Kidney (tissue), 14 donors: ENCODE measurements around the gene INPP5D. TPM values are rescaled to one million over a fixed set of nuclear protein-coding genes. Genes with fewer than 3 reads are reported as not detected.

Source experiments
- DNase-seq, 5 donors: peaks; one replicate each; pipeline ENCODE4 v3.0.0-alpha.2; 2013 to 2020
- FAIRE-seq: peaks from 2 replicates; lab custom pipeline; 2012; peaks lifted over from hg19 to GRCh38; lab: Jason Lieb, UNC
- H3K27ac ChIP-seq, 2 donors: one replicate each; pipeline ENCODE4 v1.7.0; 2013; ENCODE audit warnings: low read depth in 2 of 2, low read length in 2 of 2, inconsistent platforms in 1 of 2
- H3K27me3 ChIP-seq: one replicate; pipeline ENCODE4 v1.7.1; 2013; ENCODE audit warnings: low read length, inconsistent platforms; ENCODE audit not compliant: control insufficient read depth, insufficient read depth
- H3K36me3 ChIP-seq, 3 donors: one replicate each; pipeline versions ENCODE4 v1.7.0 to v1.7.1; 2013; ENCODE audit warnings: low read length in 3 of 3, control low read depth in 1 of 3, inconsistent platforms in 1 of 3; ENCODE audit not compliant: insufficient read depth in 3 of 3, control insufficient read depth in 2 of 3
- H3K4me1 ChIP-seq, 3 donors: one replicate each; pipeline versions ENCODE4 v1.7.0 to v1.7.1; 2013; ENCODE audit warnings: low read length in 3 of 3, inconsistent platforms in 1 of 3, low read depth in 1 of 3; ENCODE audit not compliant: control insufficient read depth in 2 of 3, insufficient read depth in 2 of 3
- H3K4me3 ChIP-seq, 3 donors: one replicate each; pipeline versions ENCODE4 v1.7.0 to v1.8.1; 2013; ENCODE audit warnings: low read length in 3 of 3, control low read depth in 1 of 3, inconsistent platforms in 1 of 3
- H3K9ac ChIP-seq, 3 donors: one replicate each; pipeline versions ENCODE4 v1.7.0 to v1.7.1; 2013; ENCODE audit warnings: low read length in 3 of 3, control low read depth in 1 of 3, inconsistent platforms in 1 of 3
- H3K9me3 ChIP-seq, 3 donors: one replicate each; pipeline versions ENCODE4 v1.7.0 to v1.7.1; 2013; ENCODE audit warnings: low read length in 3 of 3, control low read depth in 1 of 3, inconsistent platforms in 1 of 3; ENCODE audit not compliant: control insufficient read depth in 2 of 3, insufficient read depth in 1 of 3
- intact Hi-C: fragments of 100-400 bp; cut with DNase I; formaldehyde crosslinking; loops from one replicate; pipeline ENCODE4 v1.11.1; 2022
- polyA plus RNA-seq: library from polyadenylated mRNA; stranded (reverse); fragments of 350-450 nt; fragmentation: Illumina TruSeq; extraction: RNeasy Lipid Tissue Mini Kit (QIAGEN cat#74804); gene quantifications from one replicate; pipeline ENCODE4 v1.2.3, GENCODE V29; 2014; ENCODE audit warnings: low read depth, low replicate concordance; ENCODE audit not compliant: insufficient read depth
- total RNA-seq: library from RNA; stranded (reverse); fragmentation: NEBNext Ultra II Directional; extraction: Animal tissue kit (Norgen Biotek cat#: 25700); gene quantifications from one replicate; pipeline ENCODE4 v1.2.1, GENCODE V29; 2021
- TF ChIP-seq, protein P1 (sequence below): IDR thresholded peaks from 3 replicates; pipeline ENCODE4 v1.5.1; 2012; ENCODE audit warnings: mild to moderate bottlenecking, moderate library complexity, borderline replicate concordance; ENCODE audit not compliant: insufficient read depth; ENCODE audit errors: extremely low read depth
- donor health status: control.
- donor health status: control.
- donor health status: control.
- donor health status: control.
- donor health status: control.
- donor health status: DM: yes; HTN: yes; CAD: no.
- donor health status: Normal renal cell carcinoma (clear cell type).

The INPP5D gene
- total and polyA plus RNA-seq, 2 donors from 2014 or later, result 2.6 to 29.6 TPM

DNA sequence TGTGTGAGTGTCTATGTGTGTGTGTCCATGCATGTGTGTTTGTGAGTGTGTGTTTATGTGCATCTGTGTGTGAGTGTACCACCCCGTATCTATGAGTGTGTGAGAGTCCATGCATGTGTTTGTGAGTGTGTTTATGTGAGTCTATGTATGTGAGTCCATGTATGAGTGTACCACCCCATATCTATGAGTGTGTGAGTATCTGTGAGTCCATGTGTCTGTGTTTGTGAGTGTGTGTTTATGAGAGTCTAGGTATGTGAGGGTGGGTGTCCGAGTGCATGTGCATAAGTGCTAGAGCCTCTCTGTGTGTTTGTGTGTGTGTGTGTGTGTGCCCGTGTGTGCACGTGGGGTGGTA, 105.4 kb downstream of the INPP5D start:
- FAIRE-seq, result no peak
- no peaks in the 10 kb centered on the region for H3K36me3 ChIP-seq
- peaks cover 0 to 3% (median 0%) of the 10 kb centered on the region in 3 donors for H3K4me1 ChIP-seq
- H3K9me3 ChIP-seq, result no peaks in the 10 kb centered on the region
- TF ChIP-seq, protein P1, sequence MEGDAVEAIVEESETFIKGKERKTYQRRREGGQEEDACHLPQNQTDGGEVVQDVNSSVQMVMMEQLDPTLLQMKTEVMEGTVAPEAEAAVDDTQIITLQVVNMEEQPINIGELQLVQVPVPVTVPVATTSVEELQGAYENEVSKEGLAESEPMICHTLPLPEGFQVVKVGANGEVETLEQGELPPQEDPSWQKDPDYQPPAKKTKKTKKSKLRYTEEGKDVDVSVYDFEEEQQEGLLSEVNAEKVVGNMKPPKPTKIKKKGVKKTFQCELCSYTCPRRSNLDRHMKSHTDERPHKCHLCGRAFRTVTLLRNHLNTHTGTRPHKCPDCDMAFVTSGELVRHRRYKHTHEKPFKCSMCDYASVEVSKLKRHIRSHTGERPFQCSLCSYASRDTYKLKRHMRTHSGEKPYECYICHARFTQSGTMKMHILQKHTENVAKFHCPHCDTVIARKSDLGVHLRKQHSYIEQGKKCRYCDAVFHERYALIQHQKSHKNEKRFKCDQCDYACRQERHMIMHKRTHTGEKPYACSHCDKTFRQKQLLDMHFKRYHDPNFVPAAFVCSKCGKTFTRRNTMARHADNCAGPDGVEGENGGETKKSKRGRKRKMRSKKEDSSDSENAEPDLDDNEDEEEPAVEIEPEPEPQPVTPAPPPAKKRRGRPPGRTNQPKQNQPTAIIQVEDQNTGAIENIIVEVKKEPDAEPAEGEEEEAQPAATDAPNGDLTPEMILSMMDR, result no peak
- no peak overlapping the region for H3K27ac ChIP-seq
- H3K4me3 ChIP-seq, result no peak overlapping the region
- no peaks in the 10 kb centered on the region for H3K27me3 ChIP-seq
- intact Hi-C loops, result no loop called here
- no peak for DNase-seq
- H3K9ac ChIP-seq, result no peak overlapping the region

DNA sequence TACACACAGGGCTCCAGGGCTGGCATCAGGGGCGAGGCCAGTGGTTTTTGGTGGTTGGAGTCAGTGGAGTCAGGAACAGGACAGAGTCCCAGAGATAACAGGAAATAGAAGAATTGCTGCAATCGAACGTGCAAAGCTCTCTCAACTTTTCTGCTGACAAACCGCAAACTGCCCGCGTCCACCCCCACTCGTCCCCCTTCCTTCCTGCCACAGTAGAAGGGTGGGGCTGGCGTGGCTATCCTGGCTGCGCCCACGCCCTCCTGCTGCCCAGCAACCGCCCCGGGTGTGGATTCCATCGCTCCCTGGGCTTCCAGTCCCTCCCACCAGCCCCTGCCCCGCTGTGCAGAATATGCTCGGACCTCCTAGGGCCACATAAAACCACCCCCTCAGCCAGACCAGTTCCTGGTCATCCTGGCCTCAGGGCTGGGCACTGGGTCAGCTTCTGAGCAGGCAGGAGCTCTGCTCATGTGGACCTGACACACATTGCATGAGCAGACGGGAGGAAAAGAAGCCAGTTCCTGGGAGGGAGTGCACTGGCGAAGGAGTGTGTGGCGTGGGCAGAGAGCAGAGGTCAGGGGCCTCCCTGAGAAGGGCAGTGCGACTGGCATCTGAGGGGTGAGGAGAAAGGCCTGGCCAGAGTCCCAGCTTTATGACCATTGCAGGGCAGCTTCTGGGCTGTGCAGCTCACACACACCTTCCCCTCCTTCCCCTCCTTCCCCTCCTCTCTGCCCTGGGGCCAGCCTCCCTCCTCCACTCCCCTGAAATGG, 105.9 kb downstream of the INPP5D start:
- intact Hi-C loops, result no loop called here
- DNase-seq (peak; percentile 9 to 84 (median 28)), FAIRE-seq (no peak)
- Histone ChIP-seq H3K27ac (no peak overlapping the region), H3K9ac (no peak overlapping the region), H3K27me3 (no peaks in the 10 kb centered on the region), H3K4me1 (peaks cover 0 to 3% (median 0%) of the 10 kb centered on the region in 3 donors), H3K9me3 (no peaks in the 10 kb centered on the region), H3K4me3 (no peak overlapping the region), H3K36me3 (no peaks in the 10 kb centered on the region)
- TF ChIP-seq, protein P1, result no peak

- H3K27ac ChIP-seq, result no peak overlapping the region
- H3K9me3 ChIP-seq, result no peaks in the 10 kb centered on the region
- TF ChIP-seq, protein P1, result no peak
- no peak for FAIRE-seq
- H3K4me3 ChIP-seq, result no peak overlapping the region
- no peaks in the 10 kb centered on the region for H3K27me3 ChIP-seq
- no peak overlapping the region for H3K9ac ChIP-seq
- peaks cover 0 to 3% (median 0%) of the 10 kb centered on the region in 3 donors for H3K4me1 ChIP-seq
- intact Hi-C loops, result no loop called here
- peak in 1 of 5 donors; percentile 15 for DNase-seq
- H3K36me3 ChIP-seq, result no peaks in the 10 kb centered on the region
These were observed 108.3 kb downstream of the INPP5D start for GRCh38 chr2:233168445-233168844.
